H1 (cell line): ENCODE results near the gene KAZALD1. TPM values are rescaled to one million over a fixed set of nuclear protein-coding genes. Genes with fewer than 3 reads are reported as not detected.

Source experiments
- CTCF ChIA-PET: fragments of 300-600 bp; sonication (Branson Sonifier 250); formaldehyde crosslinking; loops from one replicate; lab custom pipeline; 2021; ENCODE audit not compliant: partially characterized antibody; lab: Charles Lee
- POLR2A ChIA-PET: fragments of 300-600 bp; sonication (Branson Sonifier 250); formaldehyde crosslinking; loops from one replicate; lab custom pipeline; 2021; ENCODE audit warnings: inconsistent platforms; ENCODE audit not compliant: partially characterized antibody; lab: Charles Lee
- DNase-seq, 2 experiments: peaks; one replicate each; pipeline versions ENCODE4 v3.0.0 to v3.0.0-alpha.2; 2010 to 2022; ENCODE audit warnings: low spot score in 2 of 2, low read depth in 1 of 2, mixed read lengths in 1 of 2
- FAIRE-seq: peaks from 2 replicates; lab custom pipeline; 2011; peaks lifted over from hg19 to GRCh38; lab: Jason Lieb, UNC
- H2AFZ ChIP-seq: 2 replicates; pipeline ENCODE4 v1.8.1; 2012; ENCODE audit warnings: low read length, inconsistent platforms
- H2AK5ac ChIP-seq: 2 replicates; pipeline ENCODE4 v1.6.1; 2013; ENCODE audit warnings: low read depth, low read length
- H2BK120ac ChIP-seq: replicated peaks from 2 replicates; pipeline ENCODE3; 2013; ENCODE audit warnings: low read depth, low read length, inconsistent platforms
- H2BK12ac ChIP-seq: 2 replicates; pipeline ENCODE4 v1.6.1; 2013; ENCODE audit warnings: low read depth, low read length
- H2BK15ac ChIP-seq: 2 replicates; pipeline ENCODE4 v1.6.1; 2013; ENCODE audit warnings: low read length
- H2BK20ac ChIP-seq: 2 replicates; pipeline ENCODE4 v1.6.1; 2013; ENCODE audit warnings: low read length
- H2BK5ac ChIP-seq: 2 replicates; pipeline ENCODE4 v1.6.1; 2013; ENCODE audit warnings: low read depth, low read length
- H3K14ac ChIP-seq: 2 replicates; pipeline ENCODE4 v1.6.1; 2013; ENCODE audit warnings: inconsistent platforms; ENCODE audit not compliant: insufficient read length
- H3K18ac ChIP-seq: 2 replicates; pipeline ENCODE4 v1.6.1; 2013; ENCODE audit warnings: low read length; ENCODE audit errors: extremely low read depth
- H3K23ac ChIP-seq: 2 replicates; pipeline ENCODE4 v1.6.1; 2013; ENCODE audit warnings: inconsistent platforms; ENCODE audit not compliant: insufficient read length
- H3K23me2 ChIP-seq: 2 replicates; pipeline ENCODE4 v1.6.1; 2013; ENCODE audit warnings: low read depth, low read length
- H3K27ac ChIP-seq: 2 replicates; pipeline ENCODE4 v1.6.1; 2011; ENCODE audit warnings: low read depth, low read length, inconsistent platforms
- H3K27me3 ChIP-seq, 4 experiments: replicated peaks in 1 of 4; 1 replicate in 1 of 4; 2 replicates in 3 of 4; pipeline versions ENCODE4 v1.6.1 to v1.8.1; 2011 to 2013; ENCODE audit warnings: low read length in 3 of 4, mild to moderate bottlenecking in 3 of 4, inconsistent platforms in 2 of 4, mixed read lengths in 2 of 4, moderate library complexity in 1 of 4; ENCODE audit not compliant: control insufficient read depth in 3 of 4, insufficient read depth in 3 of 4; ENCODE audit errors: extremely low read depth in 1 of 4
- H3K36me3 ChIP-seq, 4 experiments: 2 replicates each; pipeline versions ENCODE4 v1.6.1 to v1.8.1; 2011 to 2013; ENCODE audit warnings: mild to moderate bottlenecking in 4 of 4, low read length in 3 of 4, moderate library complexity in 2 of 4, control low read depth in 1 of 4, inconsistent platforms in 1 of 4; ENCODE audit not compliant: insufficient read depth in 4 of 4, control insufficient read depth in 2 of 4
- H3K4ac ChIP-seq: replicated peaks from 2 replicates; pipeline ENCODE3; 2013; ENCODE audit warnings: low read length, low read depth, mixed read lengths, inconsistent platforms; ENCODE audit not compliant: insufficient read length
- H3K4me1 ChIP-seq, 4 experiments: replicated peaks in 1 of 4; 1 replicate in 1 of 4; 2 replicates in 3 of 4; pipeline versions ENCODE4 v1.6.1 to v1.8.1; 2011 to 2013; ENCODE audit warnings: low read length in 3 of 4, inconsistent platforms in 2 of 4, mixed read lengths in 1 of 4; ENCODE audit not compliant: insufficient read depth in 4 of 4, control insufficient read depth in 3 of 4
- H3K4me2 ChIP-seq, 2 experiments: 2 replicates each; pipeline versions ENCODE4 v1.6.1 to v1.8.1; 2011 to 2013; ENCODE audit warnings: low read depth in 2 of 2, low read length in 2 of 2, control low read depth in 1 of 2, inconsistent platforms in 1 of 2, mild to moderate bottlenecking in 1 of 2; ENCODE audit not compliant: insufficient read depth in 1 of 2
- H3K4me3 ChIP-seq, 4 experiments: fragments of 200-600, 300-600 bp in 1 of 4; sonication (generic), shearing (Covaris generic), sonication (Bioruptor Twin) in 1 of 4; 2 replicates each; pipeline versions ENCODE4 v1.5.1 to v1.8.1; 2011 to 2016; ENCODE audit warnings: low read length in 4 of 4, low read depth in 3 of 4, control low read depth in 2 of 4, inconsistent platforms in 2 of 4, mild to moderate bottlenecking in 2 of 4, mixed read lengths in 1 of 4, moderate library complexity in 1 of 4; ENCODE audit not compliant: insufficient read depth in 2 of 4; ENCODE audit errors: extremely low read depth in 1 of 4
- H3K56ac ChIP-seq: replicated peaks from 2 replicates; pipeline ENCODE3; 2013; ENCODE audit warnings: low read depth, mild to moderate bottlenecking, mixed read lengths, low read length, inconsistent platforms; ENCODE audit not compliant: insufficient read length
- H3K79me1 ChIP-seq: 2 replicates; pipeline ENCODE4 v1.6.1; 2013; ENCODE audit warnings: low read depth, low read length, control low read depth
- H3K79me2 ChIP-seq, 2 experiments: 2 replicates each; pipeline versions ENCODE4 v1.6.1 to v1.8.1; 2012 to 2013; ENCODE audit warnings: low read length in 2 of 2, mild to moderate bottlenecking in 2 of 2, inconsistent platforms in 1 of 2; ENCODE audit not compliant: insufficient read depth in 2 of 2, control insufficient read depth in 1 of 2
- H3K9ac ChIP-seq, 4 experiments: replicated peaks in 1 of 4; 1 replicate in 1 of 4; 2 replicates in 3 of 4; pipeline versions ENCODE4 v1.6.1 to v1.8.1; 2011 to 2013; ENCODE audit warnings: low read depth in 3 of 4, low read length in 3 of 4, control low read depth in 2 of 4, mild to moderate bottlenecking in 2 of 4, moderate library complexity in 2 of 4, inconsistent platforms in 1 of 4; ENCODE audit errors: extremely low read depth in 1 of 4
- H3K9me3 ChIP-seq, 2 experiments: 2 replicates each; pipeline versions ENCODE4 v1.6.1 to v1.8.1; 2012 to 2013; ENCODE audit warnings: mild to moderate bottlenecking in 2 of 2, moderate library complexity in 2 of 2, control low read depth in 1 of 2, inconsistent platforms in 1 of 2, low read depth in 1 of 2, low read length in 1 of 2, mixed read lengths in 1 of 2; ENCODE audit not compliant: insufficient read depth in 2 of 2
- H4K20me1 ChIP-seq, 2 experiments: replicated peaks in 1 of 2; 2 replicates each; pipeline versions ENCODE3 to v1.8.1; 2011 to 2013; ENCODE audit warnings: inconsistent platforms in 2 of 2, low read length in 2 of 2, mild to moderate bottlenecking in 1 of 2; ENCODE audit not compliant: insufficient read depth in 2 of 2, control insufficient read depth in 1 of 2
- H4K5ac ChIP-seq: 2 replicates; pipeline ENCODE4 v1.6.1; 2013; ENCODE audit warnings: low read length, low read depth, mixed read lengths, inconsistent platforms; ENCODE audit not compliant: insufficient read length
- H4K8ac ChIP-seq: 2 replicates; pipeline ENCODE4 v1.8.0; 2013; ENCODE audit warnings: mild to moderate bottlenecking, moderate library complexity, low read length, inconsistent platforms; ENCODE audit not compliant: insufficient read depth; ENCODE audit errors: extremely low read depth
- H4K91ac ChIP-seq: replicated peaks from 2 replicates; pipeline ENCODE3; 2013; ENCODE audit warnings: low read length, mixed read lengths, inconsistent platforms; ENCODE audit not compliant: insufficient read length
- WGBS, 2 experiments: shearing (Covaris generic) in 1 of 2; methylation state at CpG; one replicate each; pipeline versions ENCODE4 v1.1.6 to v1.1.7; 2013 to 2015; ENCODE audit warnings: low lambda C conversion rate in 2 of 2, mixed read lengths in 2 of 2, inconsistent platforms in 1 of 2, low coverage in 1 of 2, missing lambda C conversion rate in 1 of 2; ENCODE audit not compliant: insufficient replicate concordance in 2 of 2, insufficient coverage in 1 of 2, insufficient read length in 1 of 2; ENCODE audit errors: extremely low coverage in 1 of 2, missing lambda C conversion rate in 1 of 2; 5-methylcytosine and 5-hydroxymethylcytosine counted together
- polyA plus RNA-seq, 7 experiments: library from polyadenylated mRNA; depleted of rRNA in 3 of 7; stranded (reverse) in 5 of 7; unstranded in 2 of 7; fragments of >200 nt in 5 of 7; fragments of 200-250 nt in 2 of 7; gene quantifications; 1 replicate in 5 of 7; 2 replicates in 1 of 7; 4 replicates in 1 of 7; pipeline versions ENCODE4 v1.2.1 to v1.2.3, GENCODE V29; 2011 to 2013; ENCODE audit warnings: missing spikeins in 2 of 7, mixed read lengths in 2 of 7
- total RNA-seq: library from RNA; stranded (reverse); fragmentation: NEBNext Ultra II Directional; extraction: Animal tissue kit (Norgen Biotek cat#: 25700); gene quantifications from 2 replicates; pipeline ENCODE4 v1.2.1, GENCODE V29; 2021
- TF ChIP-seq, protein P1 (sequence below): IDR thresholded peaks from 2 replicates; pipeline ENCODE4 v1.6.1; 2012; ENCODE audit warnings: inconsistent platforms

Gene KAZALD1
- total and polyA plus RNA-seq, 2 of the 8 experiments (the other 6 are each of a cell fraction or from before 2014, with no cell fraction given) = 0.65 to 1.9 TPM

DNA sequence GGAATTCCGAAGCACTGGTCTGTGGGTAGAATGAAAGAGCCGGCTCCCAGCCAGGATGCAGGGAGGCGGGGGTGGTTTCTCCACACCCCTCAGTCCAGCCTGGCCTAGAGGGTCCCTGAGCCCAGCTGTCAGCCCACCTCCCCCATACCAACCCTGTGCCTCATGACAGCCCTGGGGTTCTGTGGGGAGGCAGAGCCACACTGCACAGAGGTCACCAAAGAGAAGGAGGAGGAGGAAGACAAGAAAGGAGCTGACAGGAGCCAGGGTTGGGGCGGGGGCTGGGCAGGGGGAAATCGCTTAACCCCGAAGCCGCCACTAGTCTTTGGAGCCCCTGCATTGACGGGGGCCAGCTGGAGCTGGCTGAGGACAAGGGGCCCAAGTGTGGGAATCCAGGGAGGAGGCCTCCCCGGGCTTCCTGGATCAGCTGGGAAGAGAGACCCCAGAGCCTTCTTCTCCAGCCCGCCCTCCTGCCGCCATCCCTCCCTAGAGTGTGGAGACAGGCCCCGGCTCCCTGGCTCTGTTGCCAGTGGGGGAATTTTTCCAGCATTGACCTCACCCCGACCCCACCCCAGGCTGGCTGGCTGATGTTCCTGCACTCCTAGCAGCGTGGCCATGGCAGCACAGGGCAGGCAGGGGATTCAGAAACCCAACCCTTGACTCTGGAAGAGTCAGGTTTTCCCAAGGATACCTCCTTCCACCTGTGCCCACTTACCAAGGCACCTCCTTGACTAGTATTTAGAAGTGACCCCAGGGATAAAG lies 32.5 kb downstream of the KAZALD1 start:
- H2BK12ac ChIP-seq = peak overlapping the region; percentile 71; the same call in 1 of the 2 replicates
- no peak overlapping the region for H2BK120ac ChIP-seq
- H3K4me3 ChIP-seq = no peak overlapping the region
- no peak overlapping the region; the same call in 1 of the 2 replicates for H3K18ac ChIP-seq
- no peaks in the 10 kb centered on the region for H3K9me3 ChIP-seq
- no peak overlapping the region for H4K5ac ChIP-seq
- peak overlapping the region; percentile 12; the same call in 1 of the 2 replicates for H4K8ac ChIP-seq
- no peak overlapping the region for H2BK20ac ChIP-seq
- ChIA-PET CTCF (interaction anchor here (1.0 to 59.5 kb wide), 16 partner anchors 11 to 423 kb away, joined by 3 to 2176 read pairs (median 10); partner anchors contain the start of genes KAZALD1, PDZD7 and SFXN3), POLR2A (interaction anchor here (1.2 kb wide), 1 partner anchor 43 kb away, joined by 3 read pairs; no protein-coding TSS in a partner anchor)
- H3K4me1 ChIP-seq = peaks cover 3 to 15% (median 8%) of the 10 kb centered on the region in 4 experiments; a peak in 5 of 7 replicates
- peaks cover 2% of the 10 kb centered on the region; the same call in 1 of the 2 replicates for H3K23me2 ChIP-seq
- peaks cover 0 to 14% (median 4%) of the 10 kb centered on the region in 4 experiments; a peak in 4 of 7 replicates for H3K27me3 ChIP-seq
- H3K4ac ChIP-seq = no peak overlapping the region
- no peak overlapping the region for H2AK5ac ChIP-seq
- H3K36me3 ChIP-seq = no peaks in the 10 kb centered on the region
- no peak overlapping the region for H2AFZ ChIP-seq
- no peak overlapping the region for H3K23ac ChIP-seq
- H3K14ac ChIP-seq = no peak overlapping the region
- no peaks in the 10 kb centered on the region for H3K79me2 ChIP-seq
- no peak for FAIRE-seq
- H3K27ac ChIP-seq = no peak overlapping the region
- H4K91ac ChIP-seq = no peak overlapping the region
- no peak overlapping the region; the same call in 1 of the 2 replicates for H2BK15ac ChIP-seq
- no peak for DNase-seq
- H3K56ac ChIP-seq = no peak overlapping the region
- H3K4me2 ChIP-seq = no peak overlapping the region
- no peaks in the 10 kb centered on the region for H3K79me1 ChIP-seq
- no peaks in the 10 kb centered on the region for H4K20me1 ChIP-seq
- no peak overlapping the region for H3K9ac ChIP-seq
- no peak overlapping the region for H2BK5ac ChIP-seq
- WGBS, 2 experiments = 82% methylated on average over 11 of the region's 14 CpGs; no CpG with 5 or more reads in 1 of the 2 experiments
- TF ChIP-seq, protein P1, sequence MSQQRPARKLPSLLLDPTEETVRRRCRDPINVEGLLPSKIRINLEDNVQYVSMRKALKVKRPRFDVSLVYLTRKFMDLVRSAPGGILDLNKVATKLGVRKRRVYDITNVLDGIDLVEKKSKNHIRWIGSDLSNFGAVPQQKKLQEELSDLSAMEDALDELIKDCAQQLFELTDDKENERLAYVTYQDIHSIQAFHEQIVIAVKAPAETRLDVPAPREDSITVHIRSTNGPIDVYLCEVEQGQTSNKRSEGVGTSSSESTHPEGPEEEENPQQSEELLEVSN = no peak
